Colon (tissue), 2 donors: ENCODE measurements around the gene MIA2.
"Not testable (repeated sequence)": the region's sequence is repeated elsewhere in the genome, so short reads cannot be mapped to it uniquely, and the experiment has no call there.

Experiments
- FAIRE-seq: peaks from 2 replicates; lab custom pipeline; 2012; peaks lifted over from hg19 to GRCh38; lab: Jason Lieb, UNC
- donor health status: control.
- donor health status: control.

Gene MIA2

GRCh38 chr14:39231751-39232553 lies 1.8 kb upstream of the MIA2 start:
- not testable (repeated sequence) for FAIRE-seq

GRCh38 chr14:39232554-39233415 lies 930 bp upstream of the MIA2 start:
- FAIRE-seq = no peak

GRCh38 chr14:39234986-39235385 lies 1.3 kb downstream of the MIA2 start:
- not testable (repeated sequence) for FAIRE-seq

GRCh38 chr14:39235466-39235865 lies 1.8 kb downstream of the MIA2 start:
- FAIRE-seq = not testable (repeated sequence)

- FAIRE-seq = no peak
These were observed 7.1 kb downstream of the MIA2 start for GRCh38 chr14:39240769-39241168.

GRCh38 chr14:39241637-39242036 lies 7.9 kb downstream of the MIA2 start:
- FAIRE-seq = no peak

- no peak for FAIRE-seq
These were observed 10.1 kb downstream of the MIA2 start for GRCh38 chr14:39243831-39244230.

GRCh38 chr14:39246618-39247017 lies 12.9 kb downstream of the MIA2 start:
- no peak for FAIRE-seq

- FAIRE-seq = no peak
These were observed 13.5 kb downstream of the MIA2 start for GRCh38 chr14:39247256-39247655.

- FAIRE-seq = no peak
These were observed 17.8 kb downstream of the MIA2 start for GRCh38 chr14:39251547-39251946.

- FAIRE-seq = not testable (repeated sequence)
These were observed 23.7 kb downstream of the MIA2 start for GRCh38 chr14:39257388-39257787.

- FAIRE-seq = no peak
These were observed 25.2 kb downstream of the MIA2 start for GRCh38 chr14:39258782-39259545.

GRCh38 chr14:39260161-39260560 lies 26.4 kb downstream of the MIA2 start:
- FAIRE-seq = not testable (repeated sequence)

- FAIRE-seq = not testable (repeated sequence)
These were observed 28.5 kb downstream of the MIA2 start for GRCh38 chr14:39262214-39262613.

GRCh38 chr14:39264057-39264456 lies 30.3 kb downstream of the MIA2 start:
- no peak for FAIRE-seq

GRCh38 chr14:39264558-39264957 lies 30.8 kb downstream of the MIA2 start:
- no peak for FAIRE-seq

GRCh38 chr14:39265033-39265432 lies 31.3 kb downstream of the MIA2 start:
- FAIRE-seq = no peak

- FAIRE-seq = no peak
These were observed 32.2 kb downstream of the MIA2 start for GRCh38 chr14:39265806-39266524.

GRCh38 chr14:39266525-39266870 lies 32.8 kb downstream of the MIA2 start:
- FAIRE-seq = no peak

- FAIRE-seq = no peak
These were observed 33.3 kb downstream of the MIA2 start for GRCh38 chr14:39266871-39267607.

- no peak for FAIRE-seq
These were observed 33.9 kb downstream of the MIA2 start for GRCh38 chr14:39267608-39268005.
